OCI-LY7 (cell line): ENCODE results near the gene PDLIM1. TPM values are rescaled to one million over a fixed set of nuclear protein-coding genes. Genes with fewer than 3 reads are reported as not detected.

ENCODE experiments used
- BruUV-seq: library from RNA; stranded (reverse); fragments of 400-500 nt; replicated peaks from 2 replicates; lab custom pipeline; 2021; lab: Mats Ljungman, UMichigan
- CTCF ChIA-PET: fragments of 300-600 bp; sonication (Branson Sonifier 250); formaldehyde crosslinking; loops from one replicate; lab custom pipeline; 2022; ENCODE audit warnings: antibody characterized with exemption; ENCODE audit not compliant: unreplicated experiment; lab: Charles Lee
- POLR2A ChIA-PET: fragments of 300-600 bp; sonication (Branson Sonifier 250); formaldehyde crosslinking; loops from one replicate; lab custom pipeline; 2022; ENCODE audit warnings: antibody characterized with exemption; lab: Charles Lee
- DNase-seq: peaks from one replicate; pipeline ENCODE4 v3.0.0-alpha.2; 2015; ENCODE audit warnings: low spot score
- H2AFZ ChIP-seq: fragments of 200-600 bp; sonication (generic), shearing (Covaris generic); 2 replicates; pipeline ENCODE4 v1.6.1; 2014; ENCODE audit warnings: mild to moderate bottlenecking, antibody characterized with exemption, low read length, moderate library complexity
- H3K27ac ChIP-seq: fragments of 200-600 bp; sonication (generic); 2 replicates; pipeline ENCODE4 v1.5.1; 2014; ENCODE audit warnings: mixed run types, low read depth, mild to moderate bottlenecking, moderate library complexity, low read length, inconsistent platforms; ENCODE audit not compliant: poor library complexity, severe bottlenecking
- H3K36me3 ChIP-seq: fragments of 200-600 bp; sonication (generic); 2 replicates; pipeline ENCODE4 v1.6.1; 2014; ENCODE audit warnings: mild to moderate bottlenecking, antibody characterized with exemption, low read length, moderate library complexity, mixed read lengths; ENCODE audit not compliant: insufficient read depth
- H3K4me1 ChIP-seq: fragments of 200-600 bp; sonication (generic); 2 replicates; pipeline ENCODE4 v1.5.1; 2014; ENCODE audit warnings: mild to moderate bottlenecking, low read length; ENCODE audit not compliant: insufficient read depth, poor library complexity, severe bottlenecking
- H3K4me2 ChIP-seq: fragments of 200-600 bp; sonication (generic); 2 replicates; pipeline ENCODE4 v1.6.1; 2014; ENCODE audit warnings: mild to moderate bottlenecking, low read length
- H3K4me3 ChIP-seq: fragments of 200-600 bp; sonication (generic); 2 replicates; pipeline ENCODE4 v1.5.1; 2014; ENCODE audit warnings: mild to moderate bottlenecking, low read depth, low read length; ENCODE audit not compliant: poor library complexity, severe bottlenecking
- H3K79me2 ChIP-seq: fragments of 200-600 bp; sonication (generic); 2 replicates; pipeline ENCODE4 v1.6.1; 2016; ENCODE audit warnings: low read depth, mild to moderate bottlenecking, low read length, moderate library complexity, mixed read lengths; ENCODE audit not compliant: insufficient read depth
- H3K9me2 ChIP-seq: fragments of 200-600 bp; sonication (generic); 2 replicates; pipeline ENCODE4 v1.6.1; 2016; ENCODE audit warnings: mild to moderate bottlenecking, low read length, mixed read lengths; ENCODE audit not compliant: insufficient read depth
- H3K9me3 ChIP-seq: fragments of 200-600 bp; sonication (generic); 2 replicates; pipeline ENCODE4 v1.6.1; 2014; ENCODE audit warnings: mild to moderate bottlenecking, mixed run types, low read length, mixed read lengths
- H4K20me1 ChIP-seq: fragments of 200-600 bp; sonication (generic); 2 replicates; pipeline ENCODE4 v1.6.1; 2014; ENCODE audit warnings: mild to moderate bottlenecking, antibody characterized with exemption, low read length, moderate library complexity, mixed read lengths; ENCODE audit not compliant: insufficient read depth
- CTCF ChIP-seq: fragments of 200-600 bp; sonication (generic); conservative IDR thresholded peaks from 2 replicates; pipeline ENCODE4 v1.5.1; 2014; ENCODE audit warnings: mild to moderate bottlenecking, antibody characterized with exemption, low read length, moderate library complexity, mixed read lengths
- EZH2phosphoT487 ChIP-seq: fragments of 200-600 bp; sonication (generic); IDR thresholded peaks from 2 replicates; pipeline ENCODE4 v1.6.1; 2018; ENCODE audit warnings: low read depth, borderline replicate concordance, mild to moderate bottlenecking, mixed run types, antibody characterized with exemption, low read length, moderate library complexity, mixed read lengths
- intact Hi-C: fragments of 100-400 bp; cut with micrococcal nuclease; formaldehyde crosslinking; loops from one replicate; pipeline ENCODE4 v1.10.0; 2022; ENCODE audit not compliant: unreplicated experiment
- total RNA-seq, 2 experiments: library from RNA; depleted of rRNA in 1 of 2; stranded (reverse); fragments of >200 nt in 1 of 2; shearing (Covaris generic) in 1 of 2; gene quantifications; 2 replicates each; pipeline ENCODE4 v1.2.3, GENCODE V29; 2014 to 2022

The PDLIM1 gene
- total RNA-seq, 2 experiments from 2014 or later: 22.3 to 105 TPM

DNA sequence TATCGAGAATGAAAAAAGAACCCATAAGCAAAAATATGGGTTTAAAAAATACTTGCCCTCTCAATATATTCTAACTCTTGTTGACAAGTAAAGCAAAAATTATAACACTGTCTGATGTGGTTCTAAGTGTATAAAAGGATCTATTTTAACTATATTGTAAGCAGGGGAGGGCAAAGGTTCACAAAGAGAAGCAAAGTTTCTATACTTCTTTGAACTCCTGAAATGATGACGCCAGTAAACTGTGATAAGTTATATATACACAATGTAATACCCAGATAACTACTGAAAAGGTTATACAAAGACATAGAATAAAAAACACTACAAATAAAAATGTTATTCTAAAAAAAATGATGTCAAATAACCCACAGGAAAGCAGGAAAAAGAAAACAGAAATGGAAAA, 37.1 kb downstream of the PDLIM1 start:
- Histone ChIP-seq H3K4me2 (no peak overlapping the region), H3K4me1 (peaks cover 9% of the 10 kb centered on the region), H3K79me2 (no peaks in the 10 kb centered on the region), H3K36me3 (peaks cover 14% of the 10 kb centered on the region), H3K9me3 (peaks cover 9% of the 10 kb centered on the region; the same call in 1 of the 2 replicates), H3K9me2 (no peaks in the 10 kb centered on the region), H3K4me3 (no peak overlapping the region), H4K20me1 (no peaks in the 10 kb centered on the region), H3K27ac (no peak overlapping the region), H2AFZ (no peak overlapping the region)
- intact Hi-C loops: no loop called here
- TF ChIP-seq EZH2phosphoT487 (no peak), CTCF (no peak)
- no peak for DNase-seq
- CTCF ChIA-PET: no interaction called here
- no TSS peak for BruUV-seq
- POLR2A ChIA-PET: no interaction called here

GRCh38 chr10:95253007-95253406, 37.8 kb downstream of the PDLIM1 start:
- intact Hi-C loops: no loop called here
- Histone ChIP-seq H3K4me3 (no peak overlapping the region), H4K20me1 (no peaks in the 10 kb centered on the region), H3K4me2 (no peak overlapping the region), H3K36me3 (peaks cover 12% of the 10 kb centered on the region), H3K4me1 (peaks cover 9% of the 10 kb centered on the region), H3K9me3 (peaks cover 8% of the 10 kb centered on the region; the same call in 1 of the 2 replicates), H2AFZ (no peak overlapping the region), H3K9me2 (no peaks in the 10 kb centered on the region), H3K27ac (no peak overlapping the region), H3K79me2 (no peaks in the 10 kb centered on the region)
- no peak for DNase-seq
- no TSS peak for BruUV-seq
- TF ChIP-seq CTCF (no peak), EZH2phosphoT487 (no peak)
- CTCF ChIA-PET: no interaction called here
- POLR2A ChIA-PET: interaction anchor here (0.6 kb wide), 1 partner anchor 107 kb away, joined by 3 read pairs; no protein-coding TSS in a partner anchor

GRCh38 chr10:95250856-95251255, 39.9 kb downstream of the PDLIM1 start:
- Histone ChIP-seq H3K4me3 (no peak overlapping the region), H2AFZ (no peak overlapping the region), H3K9me2 (no peaks in the 10 kb centered on the region), H3K4me2 (no peak overlapping the region), H3K27ac (no peak overlapping the region), H3K9me3 (no peaks in the 10 kb centered on the region), H3K4me1 (peaks cover 25% of the 10 kb centered on the region), H3K79me2 (no peaks in the 10 kb centered on the region), H3K36me3 (no peaks in the 10 kb centered on the region), H4K20me1 (no peaks in the 10 kb centered on the region)
- ChIA-PET CTCF (interaction anchor here (0.6 kb wide), 1 partner anchor 108 kb away, joined by 3 read pairs; no protein-coding TSS in a partner anchor), POLR2A (no interaction called here)
- DNase-seq: no peak
- no peak for TF ChIP-seq CTCF
- no peak for TF ChIP-seq EZH2phosphoT487
- intact Hi-C loops: no loop called here
- no TSS peak for BruUV-seq
